IPS DF 19.7 (cell line): Measurements from ENCODE around the gene PRRX2.

Experiments used
- DNase-seq: peaks from one replicate; pipeline ENCODE4 v3.0.0-alpha.2; 2013; ENCODE audit warnings: low read depth, low spot score

Gene PRRX2

GRCh38 chr9:129677456-129677855 lies 12.0 kb downstream of the PRRX2 start:
- no peak for DNase-seq

- no peak for DNase-seq
Observed at GRCh38 chr9:129678844-129679243, 13.4 kb downstream of the PRRX2 start.

DNA sequence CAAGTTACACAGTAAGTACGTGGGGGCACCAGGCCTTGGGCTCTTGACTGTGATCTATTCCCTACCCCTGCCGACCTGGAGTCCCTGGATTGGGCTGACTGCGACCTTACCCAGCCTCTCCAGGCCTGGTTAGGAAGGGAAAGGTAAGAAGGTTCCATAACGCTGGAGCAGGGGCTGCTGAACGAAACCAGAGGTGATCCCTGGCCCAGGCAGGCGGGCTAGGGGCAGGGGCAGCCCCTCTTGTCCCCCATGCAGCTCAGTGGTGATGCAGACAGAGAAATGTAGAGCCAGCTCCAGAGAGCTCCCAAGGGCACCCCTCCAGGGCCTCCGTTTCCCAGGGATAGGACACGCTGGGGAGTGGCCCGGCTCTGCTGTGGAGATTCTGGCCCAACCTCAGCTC lies 14.1 kb downstream of the PRRX2 start:
- no peak for DNase-seq

DNA sequence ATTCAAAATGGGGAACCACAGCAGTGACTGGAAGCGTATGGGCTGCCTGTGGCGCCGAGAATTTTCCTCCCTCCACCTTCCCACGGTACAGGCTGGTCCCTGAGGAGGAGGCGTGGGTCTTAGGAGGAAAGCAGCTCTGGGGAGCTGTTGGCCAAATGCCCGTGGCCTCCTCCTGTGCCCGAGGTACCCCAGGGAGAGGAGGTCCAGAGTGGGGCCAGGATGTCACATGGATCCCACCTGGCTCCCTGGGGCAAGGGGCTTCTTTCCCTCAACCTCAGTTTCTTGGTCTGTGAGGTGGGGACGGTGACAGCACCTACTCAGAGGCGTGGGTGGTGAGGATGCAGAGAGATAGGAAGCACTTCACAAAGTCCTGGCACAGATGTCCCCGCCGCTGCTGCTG lies 16.5 kb downstream of the PRRX2 start:
- DNase-seq: no peak

GRCh38 chr9:129682381-129682780 lies 16.9 kb downstream of the PRRX2 start:
- DNase-seq: no peak

DNA sequence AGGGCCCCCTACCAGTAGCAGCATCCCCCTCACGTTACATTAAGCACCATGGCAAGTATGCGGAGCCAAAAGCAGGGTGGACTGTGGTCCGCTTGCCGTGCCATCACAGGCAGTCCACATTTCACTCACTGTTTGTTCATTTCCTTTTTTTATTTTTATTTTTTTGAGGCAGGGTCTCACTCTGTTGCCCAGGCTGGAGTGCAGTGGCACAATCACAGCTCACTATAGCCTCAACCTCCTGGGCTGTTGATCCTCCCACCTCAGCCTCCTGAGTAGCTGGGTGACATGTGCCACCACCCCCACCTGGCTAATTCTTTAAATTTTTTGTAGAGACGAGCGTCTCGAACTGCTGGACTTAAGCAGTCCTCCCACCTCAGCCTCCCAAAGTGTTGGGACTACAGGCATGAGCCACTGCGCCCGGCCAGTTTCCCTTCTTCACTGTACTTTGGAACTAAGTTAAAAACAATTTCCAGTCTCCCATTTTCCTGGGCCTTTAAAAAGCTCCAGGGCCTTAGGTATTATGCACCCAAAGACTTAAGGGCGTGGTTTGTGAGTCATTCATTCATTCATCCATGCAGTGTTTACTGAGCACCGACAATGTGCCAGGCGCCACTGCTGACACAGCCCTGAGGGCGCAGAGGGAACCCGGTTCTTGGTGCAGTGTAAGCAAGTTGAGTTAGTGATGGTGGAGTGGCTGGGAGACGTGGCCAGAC lies 19.9 kb downstream of the PRRX2 start:
- no peak for DNase-seq

- DNase-seq: no peak
Observed at GRCh38 chr9:129685933-129686259, 20.4 kb downstream of the PRRX2 start.

- no peak for DNase-seq
Observed at GRCh38 chr9:129686736-129687135, 21.3 kb downstream of the PRRX2 start.

DNA sequence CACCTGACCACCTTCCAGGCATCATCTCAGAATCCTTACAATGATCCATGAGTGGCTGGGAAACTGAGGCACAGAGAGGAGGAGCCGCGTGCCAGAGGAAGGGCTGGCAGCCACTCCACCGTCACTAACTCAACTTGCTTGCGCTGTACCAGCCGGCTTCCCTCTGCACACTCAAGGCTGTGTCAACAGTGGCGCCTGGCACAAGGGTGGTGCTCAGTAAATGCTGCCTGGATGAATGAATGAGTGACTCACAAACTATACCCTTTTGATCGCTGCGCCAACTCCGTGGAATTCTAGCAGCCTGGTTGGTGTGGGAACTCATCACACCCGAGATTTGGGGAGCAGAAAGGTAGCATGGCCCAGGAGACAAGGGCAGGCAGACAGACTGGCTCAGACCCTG lies 21.9 kb downstream of the PRRX2 start:
- no peak for DNase-seq

DNA sequence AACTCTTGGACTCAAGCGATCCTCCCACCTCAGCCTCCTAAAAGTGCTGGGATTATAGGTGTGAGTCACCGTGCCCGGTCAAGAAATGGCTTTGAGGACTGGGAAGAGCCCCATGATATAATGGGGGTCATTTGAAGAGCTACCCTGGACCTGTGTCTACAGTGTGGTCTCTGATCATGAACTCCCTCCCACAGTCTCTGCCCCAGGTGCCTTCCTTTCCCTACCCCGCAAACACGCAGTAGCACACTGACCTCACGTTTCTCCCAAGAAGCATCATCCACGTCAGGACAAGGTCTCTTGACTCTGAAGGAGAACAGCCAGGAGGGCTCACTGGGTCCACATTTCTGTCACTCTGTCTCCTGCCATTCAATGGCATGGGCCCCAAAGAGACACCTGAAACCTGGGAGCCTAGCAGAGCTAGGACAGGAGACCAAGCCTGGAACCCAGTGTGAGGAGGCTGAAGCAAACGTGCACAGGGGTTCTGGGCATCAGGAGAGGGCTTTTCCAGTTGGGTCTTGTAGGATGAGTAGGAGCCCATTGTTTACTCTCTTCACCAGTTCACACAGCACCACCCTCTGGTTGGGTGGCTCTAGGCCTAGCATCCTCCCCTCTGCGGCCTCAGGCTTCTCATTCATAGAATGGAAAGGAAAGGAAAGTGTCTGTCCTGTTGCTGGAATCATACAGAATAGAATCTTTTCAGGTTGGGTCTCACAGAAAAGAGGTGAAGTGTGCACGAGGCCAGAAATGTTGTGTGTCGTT lies 23.0 kb downstream of the PRRX2 start:
- DNase-seq: no peak

DNA sequence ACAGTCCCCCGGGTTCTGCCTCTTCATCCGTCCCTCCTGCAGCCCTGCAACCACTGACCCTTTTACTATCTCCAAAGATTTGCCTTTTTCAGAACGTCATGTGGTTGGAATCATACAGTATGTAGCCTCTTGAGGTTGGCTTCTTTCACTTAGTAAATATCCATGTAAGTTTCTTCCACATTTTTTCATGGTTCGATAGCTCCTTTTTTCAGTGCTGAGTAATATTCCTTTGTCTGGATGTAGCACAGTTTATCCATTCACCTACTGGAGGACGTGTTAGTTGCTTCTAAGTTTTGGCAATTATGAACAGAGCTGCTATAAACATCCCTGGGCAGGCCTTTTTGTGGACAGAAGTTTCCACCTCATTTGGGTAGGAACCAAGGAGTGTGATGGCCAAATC lies 27.1 kb downstream of the PRRX2 start:
- no peak for DNase-seq

DNA sequence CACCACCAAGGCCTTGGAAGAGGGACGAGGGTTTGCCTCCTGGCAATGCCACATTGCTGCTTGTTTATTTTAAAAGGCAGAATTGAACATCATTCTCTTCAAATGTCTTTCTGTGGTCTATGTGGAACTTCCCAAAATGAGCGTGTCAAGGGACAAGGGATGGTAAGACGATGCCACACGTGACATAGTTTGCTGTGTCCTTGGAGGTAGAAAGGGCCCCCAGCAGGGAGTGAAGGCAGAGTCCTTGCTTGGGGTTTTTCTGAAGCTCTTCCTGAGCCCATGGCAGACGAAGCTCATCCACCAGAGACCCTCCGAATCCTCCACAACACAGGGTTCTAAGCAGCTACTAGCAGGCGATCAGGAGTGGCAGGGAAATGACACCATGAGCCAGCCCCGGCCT lies 28.3 kb downstream of the PRRX2 start:
- DNase-seq: no peak

DNA sequence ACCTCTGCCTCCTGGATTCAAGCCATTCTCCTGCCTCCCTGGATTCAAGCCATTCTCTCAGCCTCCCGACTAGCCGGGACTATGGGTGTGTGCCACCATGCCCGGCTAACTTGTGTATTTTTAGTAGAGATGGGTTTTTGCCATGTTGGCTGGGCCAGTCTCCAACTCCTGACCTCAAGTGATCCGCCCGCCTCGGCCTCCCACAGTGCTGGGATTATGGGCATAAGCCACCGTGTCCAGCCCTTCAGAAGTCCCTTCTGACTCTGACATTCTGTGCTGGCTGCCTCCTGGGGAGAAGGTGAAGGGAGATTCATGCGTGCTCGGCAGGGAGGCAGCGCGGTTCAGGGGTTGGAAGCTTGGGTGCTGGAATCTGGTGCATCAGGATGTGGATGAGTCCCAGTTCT lies 28.8 kb downstream of the PRRX2 start:
- DNase-seq: no peak

DNA sequence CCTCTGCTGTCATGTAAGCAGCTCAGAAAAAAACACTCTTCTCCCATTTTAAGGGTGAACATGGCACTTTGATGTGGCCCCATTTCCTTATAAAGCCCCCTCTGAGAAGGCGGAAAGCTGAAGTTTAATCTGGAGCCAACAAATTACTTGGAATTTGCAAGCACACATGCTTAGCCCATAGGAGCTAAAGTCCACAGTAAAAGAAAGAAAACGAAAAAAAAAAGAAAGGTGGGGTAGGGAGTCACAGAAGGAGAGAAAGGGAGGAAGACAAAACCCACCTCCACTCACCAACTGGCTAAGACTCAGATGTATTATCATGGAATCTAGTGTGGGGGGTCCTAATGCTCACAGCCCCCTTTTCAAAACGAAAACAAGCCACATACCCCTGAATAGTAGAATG lies 30.4 kb downstream of the PRRX2 start:
- DNase-seq: no peak

GRCh38 chr9:129696944-129697655 lies 31.7 kb downstream of the PRRX2 start:
- DNase-seq: no peak

DNA sequence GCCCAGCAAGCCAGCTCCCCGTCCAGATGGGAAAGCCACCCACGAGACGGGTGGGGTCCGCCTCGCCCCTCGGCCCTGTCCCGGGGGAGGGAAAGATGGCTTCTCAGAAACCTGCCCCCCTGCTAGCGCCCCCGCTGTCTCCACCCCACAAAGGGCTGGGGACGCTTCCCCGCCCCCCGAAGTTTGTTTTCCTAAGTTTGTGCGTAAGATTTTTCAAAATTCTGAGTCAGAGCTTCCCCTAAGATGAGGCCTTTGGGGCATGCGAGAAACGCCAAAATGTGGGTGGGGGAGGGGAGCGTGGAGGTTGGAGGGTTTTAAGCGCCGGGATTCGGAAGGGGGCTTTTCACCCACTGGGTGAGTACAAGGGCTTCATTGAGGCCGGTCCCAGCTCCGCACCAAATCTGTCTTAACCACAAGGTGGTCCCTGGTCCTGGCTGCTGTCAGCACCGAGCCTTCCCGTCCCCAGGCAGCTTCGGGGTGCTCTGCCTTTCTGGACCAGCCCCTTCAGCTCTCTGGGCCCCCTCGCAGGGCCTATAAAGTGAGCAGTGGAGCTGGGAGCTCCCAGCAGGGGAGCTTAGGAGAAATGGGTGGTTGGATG lies 32.3 kb downstream of the PRRX2 start:
- DNase-seq: no peak

GRCh38 chr9:129698254-129698757 lies 32.9 kb downstream of the PRRX2 start:
- no peak for DNase-seq

- no peak for DNase-seq
Observed at GRCh38 chr9:129701054-129701453, 35.6 kb downstream of the PRRX2 start.

DNA sequence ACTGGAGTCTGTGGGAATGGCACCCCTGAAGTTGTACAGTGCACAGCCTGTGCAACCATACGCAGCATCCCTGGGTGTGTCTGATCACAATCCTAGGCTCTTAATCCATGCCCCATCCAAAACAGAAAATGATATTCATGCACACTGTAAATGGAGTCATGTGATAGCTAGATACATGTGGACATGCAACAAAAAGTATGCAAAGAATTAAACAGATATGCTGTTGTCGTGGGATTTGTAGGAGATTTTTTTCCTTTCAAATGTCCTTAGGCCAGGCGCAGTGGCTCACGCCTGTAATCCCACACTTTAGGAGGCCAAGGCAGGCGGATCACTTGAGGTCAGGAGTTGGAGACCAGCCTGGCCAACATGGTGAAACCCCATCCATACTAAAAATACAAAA lies 36.1 kb downstream of the PRRX2 start:
- no peak for DNase-seq

DNA sequence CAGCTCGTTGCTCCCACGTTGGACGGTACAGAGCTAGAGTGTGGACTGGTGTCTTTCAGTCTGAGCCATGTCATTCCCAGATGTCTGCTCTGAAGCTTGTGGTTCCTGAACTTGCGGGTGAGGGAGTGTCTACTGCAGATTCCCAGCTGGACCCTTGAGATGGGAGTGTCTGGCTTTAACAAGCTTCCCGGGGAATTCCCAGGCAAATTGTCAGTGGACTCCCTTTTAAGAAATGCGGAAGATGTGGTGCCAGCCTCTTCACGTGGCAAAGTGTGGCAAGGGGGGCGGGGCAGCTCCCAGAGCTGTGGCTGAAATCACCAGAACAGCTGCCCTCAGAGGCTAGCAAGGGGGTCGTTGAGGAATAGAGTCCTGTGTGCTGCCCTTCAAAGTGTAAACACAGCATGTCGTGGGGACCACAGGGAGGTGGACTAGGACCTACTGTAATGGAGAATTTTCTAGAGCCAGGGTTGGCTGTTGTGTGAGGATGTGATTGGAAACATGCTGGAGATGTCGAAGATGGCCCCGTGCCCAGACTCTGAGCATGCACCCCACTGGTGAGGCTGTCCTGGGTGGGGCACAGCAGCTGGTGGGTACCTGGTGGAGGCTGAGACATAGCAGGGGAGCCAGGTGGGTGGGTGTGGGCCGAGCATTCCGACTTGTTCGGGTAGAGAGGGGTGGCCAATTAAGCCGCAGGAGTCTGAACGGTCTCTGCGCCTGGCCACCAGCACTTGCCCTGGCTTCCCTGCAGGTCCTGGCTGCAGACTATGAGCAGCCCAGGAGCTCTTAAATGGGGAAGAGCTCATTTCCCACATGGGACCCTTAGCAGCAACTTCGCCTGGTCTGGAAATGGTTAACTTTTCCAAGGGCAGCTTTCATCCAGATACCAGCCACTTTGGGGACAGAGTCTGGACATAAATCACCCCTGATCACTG lies 37.4 kb downstream of the PRRX2 start:
- DNase-seq: no peak

DNA sequence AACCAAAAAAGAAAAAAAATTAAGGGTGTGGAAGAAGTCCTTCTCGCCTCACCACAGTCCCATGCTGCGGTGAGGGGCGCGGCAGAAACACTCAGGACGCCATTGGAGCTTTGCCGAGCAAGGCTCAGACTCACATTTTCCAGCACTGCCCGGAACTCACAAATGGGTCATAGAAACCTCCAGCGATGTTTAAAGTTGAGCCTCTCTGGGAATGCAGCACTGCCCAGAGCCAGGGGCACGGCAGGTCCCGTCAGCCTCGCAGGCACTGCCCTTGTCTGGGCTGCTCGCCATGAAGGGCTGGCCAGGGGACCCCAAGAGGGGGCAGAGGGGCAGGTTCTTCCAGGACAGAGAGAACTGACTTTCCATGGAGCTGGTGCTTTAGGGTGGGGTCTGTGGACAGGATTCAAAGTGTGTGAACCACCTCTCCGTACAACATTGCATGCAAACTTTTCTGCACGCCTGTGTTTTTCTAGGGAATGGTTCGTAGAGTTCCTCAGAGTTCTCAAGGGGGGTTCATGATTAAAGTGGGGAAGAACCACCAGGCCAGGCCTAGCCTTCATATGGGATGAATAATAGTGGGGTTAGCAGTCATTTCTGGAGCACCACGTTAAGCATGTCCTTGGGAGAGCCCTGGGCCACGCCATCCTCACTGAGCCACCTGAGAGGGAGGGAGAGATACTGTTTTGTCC lies 38.4 kb downstream of the PRRX2 start:
- no peak for DNase-seq
